GM13977 (cell line): Measurements from ENCODE around the gene NLRC5.
"Not testable (repeated sequence)": the region's sequence is repeated elsewhere in the genome, so short reads cannot be mapped to it uniquely, and the experiment has no call there.

Experiments
- DNase-seq: peaks from one replicate; pipeline ENCODE4 v3.0.0; 2012; ENCODE audit warnings: low spot score
- in situ Hi-C: fragments of 300-500 bp; cut with MboI; formaldehyde crosslinking; loops from one replicate; pipeline ENCODE4 v1.12.0; 2022; ENCODE audit warnings: low sequenced_read_pairs, low pct_unique_long_range_greater_than_20kb, mixed read lengths, inconsistent platforms; ENCODE audit not compliant: unreplicated experiment
- TF ChIP-seq, protein P1 (sequence below): IDR thresholded peaks from 2 replicates; pipeline ENCODE4 v1.5.1; 2012; ENCODE audit warnings: mild to moderate bottlenecking, control low read depth; ENCODE audit not compliant: insufficient read depth; ENCODE audit errors: extremely low read depth, missing control alignments

NLRC5 gene

DNA sequence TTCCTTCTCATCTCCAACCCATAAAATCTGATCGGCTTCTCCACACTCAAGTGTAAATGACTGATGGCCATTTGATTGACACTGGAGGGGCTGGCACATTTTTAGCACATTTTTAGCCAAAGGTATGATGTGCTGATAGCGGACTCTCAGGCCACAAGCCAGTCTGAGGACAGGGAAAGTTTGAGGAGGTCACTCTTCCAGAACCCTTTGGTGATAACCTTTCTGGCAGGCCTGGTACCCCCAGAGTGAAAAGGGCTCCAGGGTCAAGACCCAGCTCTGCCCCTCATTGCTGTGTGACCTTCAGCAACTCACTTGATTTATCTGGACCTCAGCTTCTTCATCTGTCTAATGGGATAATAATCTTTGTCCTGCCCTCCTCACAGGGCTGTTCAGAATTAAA, 1.7 kb upstream of the NLRC5 start:
- DNase-seq, result no peak
- in situ Hi-C loops, result no loop called here
- TF ChIP-seq, protein P1, sequence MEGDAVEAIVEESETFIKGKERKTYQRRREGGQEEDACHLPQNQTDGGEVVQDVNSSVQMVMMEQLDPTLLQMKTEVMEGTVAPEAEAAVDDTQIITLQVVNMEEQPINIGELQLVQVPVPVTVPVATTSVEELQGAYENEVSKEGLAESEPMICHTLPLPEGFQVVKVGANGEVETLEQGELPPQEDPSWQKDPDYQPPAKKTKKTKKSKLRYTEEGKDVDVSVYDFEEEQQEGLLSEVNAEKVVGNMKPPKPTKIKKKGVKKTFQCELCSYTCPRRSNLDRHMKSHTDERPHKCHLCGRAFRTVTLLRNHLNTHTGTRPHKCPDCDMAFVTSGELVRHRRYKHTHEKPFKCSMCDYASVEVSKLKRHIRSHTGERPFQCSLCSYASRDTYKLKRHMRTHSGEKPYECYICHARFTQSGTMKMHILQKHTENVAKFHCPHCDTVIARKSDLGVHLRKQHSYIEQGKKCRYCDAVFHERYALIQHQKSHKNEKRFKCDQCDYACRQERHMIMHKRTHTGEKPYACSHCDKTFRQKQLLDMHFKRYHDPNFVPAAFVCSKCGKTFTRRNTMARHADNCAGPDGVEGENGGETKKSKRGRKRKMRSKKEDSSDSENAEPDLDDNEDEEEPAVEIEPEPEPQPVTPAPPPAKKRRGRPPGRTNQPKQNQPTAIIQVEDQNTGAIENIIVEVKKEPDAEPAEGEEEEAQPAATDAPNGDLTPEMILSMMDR, result no peak

DNA sequence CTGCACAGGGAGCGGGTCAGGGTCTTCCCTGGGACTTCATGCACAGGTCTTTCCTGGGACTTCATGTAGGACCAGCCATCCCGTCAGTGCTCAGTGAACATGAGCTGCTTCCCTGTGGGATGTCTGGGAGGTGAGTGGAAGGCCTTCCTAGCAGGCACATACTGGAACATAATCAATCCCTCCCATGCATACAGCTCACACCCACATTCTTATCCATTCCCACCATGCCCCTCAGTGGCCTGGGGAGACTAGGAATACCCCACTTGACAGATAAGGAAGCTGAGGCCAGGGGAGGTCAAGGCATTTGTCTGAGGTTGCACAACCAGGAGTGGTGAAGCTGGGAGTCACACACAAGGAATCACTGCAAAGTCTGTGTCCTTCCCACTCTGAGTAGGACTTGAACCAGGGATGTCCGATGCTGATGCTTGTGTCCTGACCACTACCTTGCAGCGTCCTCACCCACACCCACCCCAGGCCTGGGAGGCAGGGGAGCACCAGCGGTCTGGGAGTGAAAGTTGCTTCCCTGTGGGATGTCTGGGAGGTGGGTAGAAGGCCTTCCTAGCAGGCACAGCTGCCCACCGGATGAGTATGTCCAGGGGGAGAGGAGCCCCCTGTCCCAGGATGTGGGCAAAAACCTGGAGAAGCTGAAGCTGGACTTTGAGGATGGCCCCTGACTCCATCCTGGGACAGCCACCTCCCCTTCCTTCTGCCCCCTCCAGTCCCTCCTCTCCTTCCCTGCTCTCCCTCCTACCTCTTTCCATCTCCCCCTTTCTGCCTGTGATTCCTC, 1.0 kb upstream of the NLRC5 start:
- in situ Hi-C loops, result no loop called here
- DNase-seq, result no peak
- TF ChIP-seq, protein P1, result no peak

DNA sequence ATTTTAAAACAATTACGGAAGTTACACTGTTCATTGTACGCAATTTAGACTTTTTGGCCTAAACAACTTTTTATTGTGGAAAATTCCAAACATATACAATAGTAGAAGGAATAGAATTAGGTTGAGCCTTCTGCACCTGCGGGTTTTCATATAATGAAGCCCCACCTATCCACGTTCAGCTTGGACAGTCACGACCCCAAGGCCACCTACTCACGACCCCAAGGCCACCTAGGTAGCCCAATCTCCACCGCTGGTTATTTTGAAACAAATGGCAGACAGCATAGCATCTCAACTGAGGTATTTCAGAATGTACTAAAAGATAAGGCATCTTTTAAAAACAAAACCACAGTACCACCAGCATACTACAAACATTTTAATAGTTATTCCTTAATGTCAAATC, 631 bp downstream of the NLRC5 start:
- in situ Hi-C loops, result no loop called here
- TF ChIP-seq, protein P1, result no peak
- no peak for DNase-seq

DNA sequence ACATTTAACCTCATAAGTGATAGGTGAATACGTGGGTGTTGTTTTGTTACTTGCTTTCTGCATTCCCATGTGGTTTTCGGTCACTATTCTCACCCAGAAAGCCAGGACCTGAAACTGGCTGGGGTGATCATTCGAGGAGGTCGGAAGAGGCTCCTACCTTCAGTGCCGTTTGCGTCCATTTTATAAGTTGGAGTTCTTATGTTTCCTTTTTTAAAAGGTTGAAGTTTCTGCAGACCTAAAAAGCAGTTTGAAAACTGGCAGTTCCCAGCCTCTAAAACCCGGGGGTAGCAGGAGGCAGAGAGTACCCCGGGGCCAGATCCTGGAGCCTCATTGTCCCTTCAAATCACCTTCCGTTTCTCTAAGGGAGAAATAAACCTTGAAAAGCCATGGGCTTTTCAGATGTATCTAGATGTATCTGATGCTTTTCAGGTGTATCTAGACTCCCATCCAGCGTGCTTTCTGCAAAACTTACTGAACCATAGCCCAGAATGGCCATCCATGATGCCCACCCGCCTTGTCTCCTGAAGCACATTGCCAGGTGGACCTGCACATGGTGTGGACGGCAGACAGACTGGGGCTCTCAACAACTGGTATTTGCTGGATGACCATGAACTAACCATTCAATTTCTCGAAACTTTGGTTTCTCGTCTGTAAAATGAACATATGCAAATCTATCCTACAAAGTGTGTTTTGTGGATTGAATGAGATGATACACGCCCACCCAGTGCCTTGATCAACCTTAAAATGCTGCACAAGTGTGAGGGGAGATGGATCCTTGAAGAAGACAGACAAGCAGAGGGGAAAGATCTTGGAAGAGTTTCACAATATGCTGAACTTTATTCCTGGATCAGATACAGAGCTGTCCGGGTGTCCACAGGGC, 1.3 kb downstream of the NLRC5 start:
- in situ Hi-C loops, result no loop called here
- DNase-seq, result no peak
- TF ChIP-seq, protein P1, result no peak

DNA sequence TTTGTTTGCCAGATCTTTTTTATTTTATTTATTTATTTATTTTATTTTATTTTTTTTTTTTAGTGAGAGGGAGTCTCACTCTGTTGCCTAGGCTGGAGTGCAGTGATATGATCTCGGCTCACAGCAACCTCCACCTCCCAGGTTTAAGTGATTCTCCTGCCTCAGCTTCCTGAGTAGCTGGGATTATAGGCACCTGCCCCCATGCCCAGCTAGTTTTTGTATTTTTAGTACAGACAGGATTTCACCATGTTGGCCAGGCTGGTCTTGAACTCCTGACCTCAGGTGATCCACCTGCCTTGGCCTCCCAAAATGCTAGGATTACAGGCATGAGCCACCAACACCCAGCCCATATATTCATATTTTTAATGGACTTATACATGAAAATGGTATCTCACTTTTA, 3.1 kb downstream of the NLRC5 start:
- in situ Hi-C loops, DNase-seq: not testable (repeated sequence)

DNA sequence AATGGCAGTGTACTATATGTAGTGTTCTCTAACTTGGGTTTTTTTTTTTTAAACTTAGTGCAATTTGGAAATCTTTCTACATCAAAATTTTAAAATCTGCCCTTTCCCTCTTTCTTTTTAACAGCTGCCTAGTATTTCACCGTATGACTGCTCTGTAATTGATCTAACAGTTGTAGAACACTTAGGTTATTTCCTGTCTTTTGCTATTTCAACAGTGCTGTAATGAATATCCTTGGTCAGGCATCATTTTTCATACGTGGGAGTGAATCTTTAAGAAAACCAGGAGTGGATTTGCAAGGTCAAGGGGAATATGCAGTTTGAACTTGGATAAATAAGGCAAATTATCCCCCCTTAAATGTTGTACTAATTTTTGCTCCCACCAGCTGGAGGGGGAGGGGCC, 3.8 kb downstream of the NLRC5 start:
- no peak for DNase-seq
- TF ChIP-seq, protein P1, result no peak
- in situ Hi-C loops, result no loop called here

DNA sequence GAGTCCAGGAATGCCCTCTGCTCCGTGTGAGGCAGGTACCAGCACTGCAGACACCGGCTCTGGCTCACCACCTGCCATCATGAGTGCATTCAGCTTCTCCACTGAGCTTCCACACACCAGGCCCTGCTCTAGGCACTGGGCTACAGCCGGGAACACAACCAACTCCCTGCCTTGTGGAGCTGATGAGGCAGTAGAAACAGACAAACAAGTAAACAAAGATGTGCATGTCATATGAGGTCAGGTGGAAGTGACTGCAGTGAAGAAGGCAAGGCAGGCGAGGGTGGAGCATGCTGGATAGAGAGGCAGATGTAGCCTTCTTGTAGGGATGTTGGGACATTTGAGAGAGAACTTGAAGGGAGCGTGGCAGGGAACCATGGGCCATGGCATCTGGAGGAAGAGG, 5.0 kb downstream of the NLRC5 start:
- in situ Hi-C loops, result no loop called here
- no peak for DNase-seq
- TF ChIP-seq, protein P1, result no peak
